Stimulated activated CD4-positive, alpha-beta T cell treated with anti-CD3 and anti-CD28 coated beads, TNF-alpha, amount 100 ng/mL, for 24 hours (primary cell): Measurements from ENCODE around the gene IL20RA.
A peak's percentile ranks its signal among the peaks of the same experiment; 100 is the strongest.

Source experiments
- DNase-seq, 3 experiments: peaks; one replicate each; pipeline ENCODE4 v3.0.0-alpha.2; 2020; ENCODE audit warnings: low read depth in 3 of 3

IL20RA gene

DNA sequence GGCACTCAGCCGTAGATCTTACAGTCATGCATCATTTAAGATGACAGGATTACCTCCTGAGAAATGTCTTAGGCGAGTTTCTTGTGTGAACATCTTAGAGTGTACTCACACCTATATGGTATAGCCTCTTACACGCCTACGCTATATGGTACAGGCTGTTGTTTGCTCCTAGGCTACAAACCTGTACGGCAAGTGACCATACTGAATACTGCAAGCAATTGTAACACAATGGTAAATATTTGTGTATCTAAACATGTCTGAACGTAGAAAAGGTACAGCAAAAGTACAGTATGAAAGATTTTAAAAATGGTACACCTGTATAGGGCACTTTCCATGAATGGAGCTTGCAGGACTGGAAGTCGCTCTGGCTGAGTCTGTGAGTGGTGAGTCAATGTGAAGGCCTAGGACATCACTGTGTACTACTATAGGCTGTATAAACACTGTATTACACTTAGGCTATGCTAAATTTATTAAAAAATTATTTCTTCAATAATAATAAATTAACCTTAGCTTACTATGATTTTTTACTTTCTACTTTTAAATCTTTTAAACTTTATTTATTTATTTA, 541 bp upstream of the IL20RA start:
- no peak for DNase-seq

DNA sequence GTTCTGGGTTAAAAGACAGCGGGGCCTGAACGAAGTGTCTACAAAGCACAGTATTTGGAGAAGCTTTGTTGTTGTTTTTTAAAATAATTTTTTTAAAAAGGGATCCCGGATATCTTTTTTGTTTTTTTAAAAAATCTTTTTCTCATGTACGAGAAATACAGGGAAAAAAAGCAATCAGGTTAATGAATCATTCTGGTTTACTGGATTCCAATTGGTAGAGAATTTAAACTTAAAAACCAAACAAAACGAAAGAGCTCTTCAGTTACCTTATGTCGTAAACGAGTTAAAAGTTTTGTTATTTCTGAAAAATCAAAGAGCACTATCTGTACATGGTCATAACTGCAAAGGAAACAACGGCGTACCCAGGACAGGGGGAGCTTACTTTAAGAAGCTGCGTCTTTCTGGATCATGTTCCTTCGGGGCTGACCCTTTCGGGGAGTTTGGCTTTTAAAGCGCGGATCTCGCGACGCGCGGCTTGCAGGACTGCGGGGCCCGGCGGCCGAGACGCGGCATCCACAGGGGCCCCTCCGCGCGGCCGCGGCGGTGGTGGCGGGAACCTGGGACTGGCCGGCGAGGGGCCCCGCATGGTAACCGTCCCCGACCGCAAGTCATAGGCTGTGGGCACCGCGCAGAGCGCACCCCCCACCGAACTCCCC, 927 bp downstream of the IL20RA start:
- no peak for DNase-seq

- DNase-seq = no peak
Measured at GRCh38 chr6:137040393-137040792, 4.4 kb downstream of the IL20RA start.

DNA sequence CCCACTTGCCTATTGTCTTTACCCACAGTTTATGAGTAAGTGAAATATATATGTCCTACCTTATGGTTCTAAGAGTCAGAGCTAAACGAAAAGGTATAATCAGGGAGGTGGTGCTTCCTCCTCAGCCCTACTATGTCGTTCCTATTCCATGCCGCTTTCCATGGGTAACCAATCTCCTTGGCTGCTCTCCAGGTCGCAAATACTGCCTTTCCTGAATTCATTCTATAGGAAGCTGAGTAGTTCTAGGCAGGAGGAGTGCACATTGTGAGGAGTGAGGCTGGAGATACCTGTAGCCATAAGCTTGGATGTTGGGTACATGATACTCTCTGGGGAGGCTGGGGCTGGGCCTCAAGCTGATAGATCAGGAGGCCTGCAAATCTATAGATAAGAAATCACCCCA, 5.8 kb downstream of the IL20RA start:
- DNase-seq = no peak

DNA sequence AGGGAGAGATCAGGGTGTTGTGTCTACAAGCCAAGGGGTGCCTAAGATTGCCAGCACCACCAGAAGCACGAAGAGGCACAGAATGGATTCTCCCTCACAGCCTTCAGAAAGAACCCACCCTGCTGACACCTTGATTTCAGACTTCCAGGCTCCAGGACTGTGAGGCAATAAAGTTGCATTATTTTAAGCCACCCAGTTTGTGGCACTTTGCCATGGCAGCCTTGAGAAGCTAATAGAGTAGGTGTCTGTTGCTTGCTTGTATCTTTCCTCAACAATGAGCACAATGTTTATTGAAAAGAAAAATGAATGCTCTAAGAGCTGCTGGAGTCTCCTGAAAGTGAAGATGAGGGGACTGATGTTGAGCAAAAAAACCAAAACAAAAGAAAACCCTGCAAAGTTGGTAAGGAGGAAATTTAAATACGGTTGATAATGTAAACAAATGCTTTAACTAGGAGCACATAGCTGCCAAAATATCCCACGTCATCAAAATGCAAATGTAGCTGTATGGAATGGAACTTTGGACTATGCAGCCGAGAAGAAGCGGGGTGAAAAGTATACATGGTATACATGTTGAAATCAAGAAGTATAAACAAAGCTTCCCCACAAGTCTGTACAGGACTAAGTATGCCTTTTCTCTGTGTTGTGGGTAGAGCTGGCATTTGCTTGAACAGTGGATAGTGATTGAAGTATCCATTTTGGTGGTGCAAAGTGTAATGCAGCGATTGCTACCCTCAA, 8.0 kb downstream of the IL20RA start:
- no peak for DNase-seq

GRCh38 chr6:137033828-137034227, 10.9 kb downstream of the IL20RA start:
- DNase-seq = peak; percentile 7 to 42 (median 26)

GRCh38 chr6:137031122-137031521, 13.6 kb downstream of the IL20RA start:
- DNase-seq = no peak

- DNase-seq = no peak
Measured at GRCh38 chr6:137028912-137029311, 15.9 kb downstream of the IL20RA start.

DNA sequence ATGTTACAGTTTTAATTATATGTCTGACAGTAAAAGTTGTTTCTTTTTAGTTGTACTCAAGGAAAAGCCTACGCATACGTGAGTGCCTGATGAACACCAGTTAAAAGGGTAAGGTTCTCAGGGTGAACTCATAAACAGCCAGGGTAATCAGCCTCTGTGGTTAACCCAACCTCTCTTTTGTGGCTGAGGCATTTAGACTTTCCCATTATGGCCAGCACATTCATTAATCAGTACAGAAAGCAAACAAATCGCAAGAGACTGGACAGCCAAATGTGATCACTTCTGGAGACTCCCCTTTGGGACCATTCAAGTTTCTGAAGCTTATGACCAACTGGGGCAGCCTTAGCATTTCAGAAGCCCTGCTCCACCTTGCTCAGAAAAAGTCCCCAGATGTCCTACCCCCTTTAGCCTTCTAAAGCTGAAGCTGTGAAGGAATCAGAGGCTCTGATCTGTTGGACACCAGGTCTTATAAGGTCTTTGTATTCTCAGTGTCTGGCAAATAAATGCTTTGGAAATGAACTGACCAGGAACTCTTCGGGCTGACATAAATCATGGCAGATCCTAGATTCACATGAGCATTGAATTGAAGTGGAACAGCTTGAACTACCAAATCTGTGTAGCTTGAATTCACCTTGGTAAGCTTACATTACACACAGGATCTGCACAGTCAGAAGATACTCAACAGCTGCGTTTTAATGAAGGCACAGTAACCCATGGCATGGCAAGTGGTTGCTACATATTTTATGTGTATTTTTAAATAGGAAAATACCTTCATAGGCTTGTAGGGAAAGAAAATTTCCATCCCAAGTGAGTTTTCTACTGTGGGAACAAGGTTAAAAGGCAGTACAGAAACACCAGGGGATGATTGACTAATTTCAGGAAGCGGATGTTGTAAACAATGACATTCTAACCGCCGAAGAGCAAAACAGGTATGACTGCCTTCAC, 18.7 kb downstream of the IL20RA start:
- no peak for DNase-seq

DNA sequence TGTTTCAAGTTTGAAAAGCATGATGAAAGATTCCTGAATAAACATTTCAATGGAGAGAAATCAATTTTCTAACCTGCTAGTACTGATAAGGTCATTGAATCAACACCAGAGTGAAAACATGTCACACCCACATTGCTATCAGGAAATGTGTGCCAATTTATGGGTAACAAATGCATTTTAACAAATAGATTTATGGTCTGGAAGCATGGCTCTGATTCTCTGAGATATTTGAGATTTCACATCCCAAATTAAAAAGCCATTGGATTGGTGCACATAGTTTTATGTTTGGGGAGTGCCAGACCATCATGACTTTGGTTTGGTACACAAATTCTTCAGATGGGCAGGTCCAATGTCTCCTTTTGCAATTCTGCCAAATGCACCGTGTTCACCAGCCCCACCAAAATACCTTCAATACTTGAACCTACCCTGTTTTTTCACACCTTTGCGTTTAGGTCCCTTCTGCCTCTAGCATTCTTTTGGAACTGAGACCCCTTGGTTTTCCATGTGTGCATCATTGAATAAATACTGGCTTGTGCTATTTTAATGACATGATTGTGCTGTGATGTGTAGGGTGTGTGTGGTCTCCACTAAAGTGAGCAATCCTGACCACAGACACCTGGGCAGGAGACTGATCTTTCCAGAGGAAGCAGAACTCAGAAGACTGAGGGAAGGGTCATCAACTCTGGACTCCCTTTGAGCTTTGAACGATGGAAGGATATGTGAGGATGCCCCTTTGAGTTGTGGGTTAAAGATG, 20.4 kb downstream of the IL20RA start:
- no peak for DNase-seq

GRCh38 chr6:137020776-137021175, 24.0 kb downstream of the IL20RA start:
- DNase-seq = no peak

- no peak for DNase-seq
Measured at GRCh38 chr6:137019476-137020272, 25.1 kb downstream of the IL20RA start.

GRCh38 chr6:137017081-137017480, 27.7 kb downstream of the IL20RA start:
- no peak for DNase-seq

DNA sequence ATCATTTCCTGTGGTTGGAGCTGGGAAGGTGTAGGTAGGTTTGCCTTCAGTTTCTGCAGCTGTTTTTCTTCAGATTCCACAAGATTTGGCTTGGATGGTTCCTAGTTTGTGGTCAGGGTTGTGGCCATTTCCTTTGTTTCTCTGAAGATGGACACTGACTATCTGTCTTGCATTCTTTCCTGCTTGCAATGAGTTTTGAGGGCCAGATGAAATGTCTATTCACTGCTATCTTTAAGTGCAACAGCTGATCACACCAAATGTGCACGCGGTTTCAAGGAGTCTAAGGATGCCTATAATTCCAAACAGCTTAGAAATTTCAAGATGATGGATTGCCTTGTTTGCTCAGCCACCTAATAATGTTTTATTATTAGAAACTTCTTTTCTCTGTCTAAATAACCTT, 28.4 kb downstream of the IL20RA start:
- no peak for DNase-seq

DNA sequence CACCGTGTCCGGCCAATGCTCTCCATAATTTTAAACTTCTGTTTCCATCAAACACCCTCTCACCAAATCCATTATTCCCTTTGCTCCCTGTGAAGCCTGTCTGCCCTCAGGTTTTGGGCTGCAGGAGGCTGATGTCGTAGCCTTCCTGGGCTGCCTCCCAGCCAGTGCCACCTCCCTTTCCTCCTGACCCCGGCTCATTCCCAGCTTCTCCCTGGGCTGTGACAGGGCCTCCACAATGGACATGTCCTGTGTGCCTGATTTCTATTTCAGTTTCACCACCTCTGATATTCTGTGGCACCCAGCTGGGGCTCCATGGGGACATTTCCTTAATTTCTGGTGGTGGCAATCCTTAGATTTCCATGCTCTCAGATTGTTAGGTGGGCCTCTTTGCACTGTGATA, 28.8 kb downstream of the IL20RA start:
- no peak for DNase-seq

DNA sequence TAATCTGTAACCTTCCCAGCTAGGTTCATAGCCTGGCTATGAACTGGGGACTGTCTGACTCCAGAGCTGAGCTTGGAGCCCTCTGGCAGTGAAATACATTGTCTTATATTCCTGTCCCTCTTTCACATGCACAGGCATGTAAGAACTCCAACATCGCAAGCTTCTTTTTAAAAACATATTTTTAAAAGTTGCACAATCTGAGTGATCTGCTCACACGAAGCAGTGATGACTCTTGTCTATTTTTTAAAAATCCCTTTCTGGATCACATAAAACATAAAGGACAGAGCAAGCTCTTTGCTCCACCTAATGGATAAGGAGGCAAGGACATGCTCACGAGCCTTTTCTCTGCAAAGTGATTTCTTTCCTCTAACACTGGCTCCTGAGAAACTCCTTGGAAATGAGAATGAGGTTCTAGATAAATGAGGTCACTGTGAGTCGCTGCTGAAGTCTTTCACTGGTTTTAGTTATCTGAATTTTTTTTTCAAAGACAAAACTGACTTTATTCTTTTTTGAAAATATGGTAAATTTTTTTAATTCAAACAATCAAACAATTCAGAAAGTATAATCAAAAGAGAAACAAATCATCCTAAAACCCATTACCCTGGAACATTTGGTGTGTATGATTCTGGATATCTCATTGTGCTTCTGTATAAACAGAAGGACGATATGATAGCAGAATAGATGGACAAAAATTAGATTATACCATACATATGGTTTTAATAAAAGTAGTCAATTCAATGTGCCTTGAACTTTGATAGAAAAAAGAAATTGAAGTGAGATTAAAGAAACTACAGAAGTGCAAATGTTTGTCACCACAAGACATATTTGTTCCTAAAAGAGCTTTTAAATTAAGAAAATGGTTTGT, 30.8 kb downstream of the IL20RA start:
- no peak for DNase-seq

- no peak for DNase-seq
Measured at GRCh38 chr6:137013031-137013430, 31.7 kb downstream of the IL20RA start.

- no peak for DNase-seq
Measured at GRCh38 chr6:137011406-137011805, 33.4 kb downstream of the IL20RA start.

- DNase-seq = no peak
Measured at GRCh38 chr6:137010128-137010718, 34.5 kb downstream of the IL20RA start.
